ENCODE measurements around the gene CLEC18B. TPM values are rescaled to one million over a fixed set of nuclear protein-coding genes. Genes with fewer than 3 reads are reported as not detected.

The CLEC18B gene
- total and polyA plus RNA-seq, 7 donors = 0.49 to 1.7 (median 0.83) TPM; not detected in 4

GRCh38 chr16:74461826-74462225, 40.5 kb upstream of the CLEC18B start:
- no peak for TF ChIP-seq CTCF (IDR thresholded peaks at IDR 0.05)
- peak in 1 of 4 donors; percentile 39 for TF ChIP-seq POLR2AphosphoS5 (IDR thresholded peaks at IDR 0.05)
- no peak for TF ChIP-seq POLR2A (IDR thresholded peaks at IDR 0.05)
- TF ChIP-seq EP300 (IDR thresholded peaks at IDR 0.05) = no peak

GRCh38 chr16:74460542-74460941, 39.3 kb upstream of the CLEC18B start:
- intact Hi-C loops (cut with DNase I) = loop anchor here (5.0 kb wide), 1 partner anchor 147 kb away; the partner anchor contains the start of gene GLG1
- Histone ChIP-seq H3K4me3 (no peak overlapping the region), H3K36me3 (peaks cover 11 to 81% (median 37%) of the 10 kb centered on the region in 4 donors), H3K27ac (no peak overlapping the region), H3K4me1 (peaks cover 0 to 15% (median 6%) of the 10 kb centered on the region in 4 donors), H3K27me3 (no peaks in the 10 kb centered on the region), H3K9me3 (no peaks in the 10 kb centered on the region)
- no peak for DNase-seq
- no peak for TF ChIP-seq CTCF (IDR thresholded peaks at IDR 0.05)
- TF ChIP-seq POLR2A (IDR thresholded peaks at IDR 0.05) = no peak
- TF ChIP-seq EP300 (IDR thresholded peaks at IDR 0.05) = no peak
- TF ChIP-seq POLR2AphosphoS5 (IDR thresholded peaks at IDR 0.05) = no peak
- WGBS, 2 donors = 96% methylated on average over 7 of the region's 7 CpGs

More at GRCh38 chr16:74461826-74462225, 40.5 kb upstream of the CLEC18B start:
- H3K36me3 ChIP-seq = peaks cover 17 to 81% (median 34%) of the 10 kb centered on the region in 4 donors
- DNase-seq = no peak
- intact Hi-C loops (cut with DNase I) = loop anchor here (5.0 kb wide), 1 partner anchor 145 kb away; the partner anchor contains the start of gene GLG1
- no peaks in the 10 kb centered on the region for H3K27me3 ChIP-seq
- peaks cover 0 to 15% (median 6%) of the 10 kb centered on the region in 4 donors for H3K4me1 ChIP-seq
- H3K4me3 ChIP-seq = no peak overlapping the region
- H3K9me3 ChIP-seq = no peaks in the 10 kb centered on the region
- peak overlapping the region in 3 of 4 donors; percentile 37 to 67 (median 62) for H3K27ac ChIP-seq
- whole genome bisulfite sequencing, 2 donors = 90 to 95% methylated on average over 9 of the region's 9 CpGs

- H3K4me3 ChIP-seq = no peak overlapping the region
- DNase-seq = no peak
- WGBS, 2 donors = 95 to 97% methylated on average over 16 of the region's 16 CpGs
- no peaks in the 10 kb centered on the region for H3K9me3 ChIP-seq
- H3K27me3 ChIP-seq = no peaks in the 10 kb centered on the region
- no peak overlapping the region for H3K27ac ChIP-seq
- TF ChIP-seq CTCF (IDR thresholded peaks at IDR 0.05) (no peak), POLR2A (IDR thresholded peaks at IDR 0.05) (no peak), EP300 (IDR thresholded peaks at IDR 0.05) (no peak), POLR2AphosphoS5 (IDR thresholded peaks at IDR 0.05) (no peak)
- peaks cover 0 to 83% (median 44%) of the 10 kb centered on the region in 4 donors for H3K36me3 ChIP-seq
- intact Hi-C loops (cut with DNase I) = no loop called here
- no peaks in the 10 kb centered on the region for H3K4me1 ChIP-seq
These were observed 35.0 kb upstream of the CLEC18B start for GRCh38 chr16:74456290-74456625.

GRCh38 chr16:74455619-74456289, 34.5 kb upstream of the CLEC18B start:
- no peak overlapping the region for H3K4me3 ChIP-seq
- TF ChIP-seq POLR2A (IDR thresholded peaks at IDR 0.05) (no peak), EP300 (IDR thresholded peaks at IDR 0.05) (no peak), POLR2AphosphoS5 (IDR thresholded peaks at IDR 0.05) (no peak), CTCF (IDR thresholded peaks at IDR 0.05) (no peak)
- no peaks in the 10 kb centered on the region for H3K27me3 ChIP-seq
- peaks cover 0 to 88% (median 49%) of the 10 kb centered on the region in 4 donors for H3K36me3 ChIP-seq
- no peaks in the 10 kb centered on the region for H3K9me3 ChIP-seq
- WGBS, 2 donors = 74 to 81% methylated on average over 10 of the region's 10 CpGs
- H3K4me1 ChIP-seq = no peaks in the 10 kb centered on the region
- no peak overlapping the region for H3K27ac ChIP-seq
- intact Hi-C loops (cut with DNase I) = no loop called here
- no peak for DNase-seq
